CD4-positive, alpha-beta T cell treated with Interleukin-4 for 1 hour (primary cell): ENCODE measurements around the gene TM4SF1.
A peak's percentile ranks its signal among the peaks of the same experiment; 100 is the strongest.

Experiments
- DNase-seq, 2 donors: peaks; one replicate each; pipeline ENCODE4 v3.0.0-alpha.2; 2020 to 2022

TM4SF1 gene

DNA sequence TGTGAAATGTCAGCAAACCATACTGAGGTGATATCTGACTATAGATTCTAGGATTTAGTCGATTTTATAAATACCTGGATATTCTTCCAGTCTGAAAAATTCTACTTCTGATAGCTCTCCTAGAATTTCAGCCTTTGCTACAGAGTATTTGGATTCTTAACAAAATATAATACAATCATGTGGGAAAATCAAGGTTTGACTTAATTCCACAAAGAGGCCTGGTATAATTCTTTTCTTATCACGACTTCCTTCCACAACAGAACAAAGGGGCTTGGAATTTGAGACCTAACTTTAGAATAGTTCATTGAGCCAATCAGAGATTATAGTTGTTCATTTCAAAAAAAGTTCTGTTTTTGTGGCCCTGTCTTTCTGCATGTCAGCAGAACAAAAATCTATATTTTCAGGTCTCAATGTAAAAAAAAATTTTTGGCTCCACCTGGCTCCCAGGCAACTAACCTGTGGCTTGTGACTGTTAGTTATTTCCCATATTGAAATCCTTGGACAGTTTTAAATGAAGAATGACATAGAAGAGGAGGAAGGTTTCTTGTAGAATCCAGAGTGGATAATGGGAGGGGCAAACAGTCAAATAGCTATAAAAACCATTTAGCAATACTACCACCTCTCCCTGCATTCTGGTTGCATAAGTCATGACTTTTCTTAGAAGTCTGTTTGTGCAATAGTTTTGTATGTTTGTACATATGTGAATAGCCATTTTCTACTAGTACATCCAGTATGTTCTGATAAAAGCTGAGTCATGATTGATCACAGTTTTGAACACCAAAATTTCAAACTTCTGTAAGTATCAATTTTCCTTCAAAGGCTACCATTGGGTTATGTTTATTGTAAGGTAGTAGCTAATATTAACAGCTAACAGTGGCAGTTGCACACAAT is 4.0 kb downstream of the TM4SF1 start:
- DNase-seq = no peak

GRCh38 chr3:149371723-149372114 is 5.7 kb downstream of the TM4SF1 start:
- DNase-seq = no peak

DNA sequence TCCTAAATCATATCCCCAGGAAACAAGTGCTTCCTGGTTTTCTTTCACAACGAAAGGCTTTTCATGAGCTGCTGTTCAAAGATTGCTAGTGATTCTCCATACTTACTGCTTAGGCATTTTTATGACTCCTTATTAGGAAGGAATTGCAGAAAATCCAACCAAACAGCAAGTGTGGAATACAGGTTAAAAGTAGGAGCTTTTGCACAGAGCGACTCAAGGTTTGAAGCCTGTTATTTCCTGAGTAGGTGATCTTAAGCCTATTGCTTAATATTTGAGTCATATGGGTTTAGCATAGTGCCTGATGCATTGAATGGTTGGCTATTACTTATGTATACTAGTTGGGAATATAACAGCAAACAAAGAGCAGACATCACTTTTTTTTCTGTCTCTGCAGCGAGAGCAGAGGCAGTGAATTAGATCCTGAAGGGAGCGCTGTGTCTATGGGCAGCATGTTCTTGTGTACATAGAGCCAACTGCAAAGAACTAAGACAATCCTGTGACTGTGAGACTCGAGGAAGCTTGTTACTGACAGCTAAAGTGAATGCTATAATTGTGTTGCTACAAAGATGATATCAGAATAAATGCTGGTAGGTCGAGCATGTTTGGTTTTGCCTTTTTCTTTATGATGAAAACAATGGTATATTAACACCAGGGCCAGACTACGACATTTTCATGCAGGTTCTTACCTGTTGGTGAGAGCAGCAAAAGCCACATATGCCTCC is 6.3 kb downstream of the TM4SF1 start:
- DNase-seq = no peak

DNA sequence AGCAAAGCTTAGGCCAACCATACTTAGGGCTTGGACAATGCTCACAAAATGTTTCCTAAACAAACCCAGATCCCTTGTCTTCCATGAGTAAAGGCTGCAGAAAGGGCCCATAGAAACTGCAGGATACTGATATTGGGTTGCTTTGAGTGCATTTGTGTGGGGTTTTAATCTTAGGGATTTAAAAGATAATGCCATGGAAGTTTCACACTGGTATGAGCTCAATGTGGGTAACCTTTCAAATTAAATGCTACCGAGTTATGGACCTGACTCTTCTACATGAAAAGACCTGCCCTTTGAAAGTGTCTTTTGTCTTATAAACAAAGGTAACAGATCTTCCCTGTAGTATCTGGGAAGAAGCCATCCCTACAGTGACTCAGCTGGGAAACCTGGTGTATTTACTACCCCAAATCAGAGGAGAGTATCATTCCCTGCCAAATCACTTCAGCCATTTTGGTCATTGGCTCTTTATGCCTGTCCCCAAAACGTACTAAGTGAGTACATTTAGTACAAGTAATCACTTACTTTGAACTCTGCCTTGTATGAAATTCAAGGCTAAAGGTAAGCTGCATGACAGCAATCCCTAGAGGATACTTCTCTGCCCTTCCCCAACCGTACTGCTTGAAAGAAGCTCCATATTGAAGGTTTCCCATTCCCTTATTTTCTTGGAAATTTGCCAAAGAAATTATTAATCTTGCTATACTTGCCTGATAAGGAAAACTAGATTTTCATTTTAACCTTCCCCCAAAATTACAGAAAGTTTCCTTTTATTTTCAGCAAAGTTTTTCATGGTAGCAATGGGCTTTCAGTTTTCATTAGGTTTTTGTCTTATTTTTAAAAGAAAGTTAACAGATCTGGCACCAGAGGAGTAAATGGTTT is 7.2 kb downstream of the TM4SF1 start:
- no peak for DNase-seq

DNA sequence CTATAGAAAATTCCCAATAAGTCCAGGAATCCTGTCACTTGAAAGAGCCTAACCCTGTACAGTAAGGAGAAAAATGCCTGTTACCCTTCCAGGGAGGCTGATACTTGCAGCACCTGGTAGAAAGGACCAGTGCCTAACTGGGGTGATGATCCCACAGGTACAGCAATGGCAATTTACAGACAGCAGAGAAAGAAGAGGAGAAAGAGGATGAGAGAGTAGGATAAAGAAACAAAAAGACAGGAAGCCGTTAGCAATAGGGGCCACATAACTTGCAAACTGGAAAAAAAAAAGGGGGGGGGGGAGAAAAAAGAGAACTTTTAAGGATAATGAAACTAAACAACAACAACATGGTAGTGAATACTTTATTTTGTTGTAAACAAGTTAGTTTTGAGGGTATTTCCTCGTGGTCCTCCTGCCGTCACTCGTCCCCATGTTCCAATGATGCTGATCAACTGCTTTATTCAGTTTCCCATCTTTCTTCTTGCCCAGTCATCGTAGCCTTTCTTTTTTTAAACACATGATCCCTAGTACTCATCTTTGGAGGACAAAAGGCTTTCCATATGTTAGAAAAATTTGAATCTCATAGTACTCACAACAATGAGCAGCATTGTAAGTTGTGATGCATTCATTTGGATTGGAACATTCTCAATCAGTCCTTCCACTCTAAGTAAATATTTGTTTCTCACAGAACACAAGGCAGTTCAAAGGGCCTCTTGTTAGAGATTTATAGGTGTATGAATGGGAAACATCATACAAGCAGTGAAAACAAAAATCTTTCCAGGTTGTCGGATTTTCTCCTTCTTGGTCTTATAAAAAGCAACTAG is 8.6 kb downstream of the TM4SF1 start:
- no peak for DNase-seq

GRCh38 chr3:149368201-149368673 is 9.2 kb downstream of the TM4SF1 start:
- DNase-seq = no peak

DNA sequence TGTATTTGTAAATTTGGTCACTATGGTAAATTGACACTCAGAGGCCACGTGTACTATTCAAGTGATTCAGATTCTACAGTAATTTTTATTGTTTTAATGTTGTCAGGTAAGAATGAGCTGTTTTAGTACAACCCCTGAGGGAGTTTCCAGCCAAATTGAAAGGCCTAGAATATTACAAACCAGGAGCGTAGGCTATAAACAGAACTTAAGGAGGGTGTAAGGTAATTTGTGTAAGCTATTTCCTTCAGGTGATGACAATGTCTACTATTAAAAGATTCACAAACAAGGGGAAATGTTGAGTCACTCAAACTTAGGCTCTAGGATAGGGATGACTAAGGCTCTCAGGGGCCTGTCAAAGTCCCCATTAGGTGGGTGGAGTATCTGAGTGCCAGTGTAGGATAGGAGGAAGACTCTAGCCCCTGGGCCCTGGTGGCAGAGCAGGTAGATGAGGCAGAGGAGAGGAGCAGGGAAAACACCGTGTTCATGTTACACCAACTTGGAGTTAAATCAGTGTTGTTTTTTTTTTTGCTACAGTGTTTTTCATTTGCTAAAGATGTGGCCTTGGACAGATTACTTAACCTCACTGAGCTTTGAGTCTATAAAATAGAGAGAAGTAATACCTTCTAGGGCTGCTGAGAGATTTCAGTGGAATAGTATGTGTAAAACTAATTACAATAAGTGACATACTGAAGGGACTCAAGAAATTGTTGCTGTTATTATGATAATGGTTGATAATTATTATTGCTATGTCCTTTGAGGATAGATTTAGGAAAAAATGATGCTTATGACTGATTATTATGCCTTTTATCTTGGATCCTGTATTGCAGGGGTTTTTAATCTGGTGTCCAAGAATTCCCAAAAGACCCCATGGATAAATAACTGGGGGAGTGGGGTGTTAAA is 10.3 kb downstream of the TM4SF1 start:
- DNase-seq = no peak

DNA sequence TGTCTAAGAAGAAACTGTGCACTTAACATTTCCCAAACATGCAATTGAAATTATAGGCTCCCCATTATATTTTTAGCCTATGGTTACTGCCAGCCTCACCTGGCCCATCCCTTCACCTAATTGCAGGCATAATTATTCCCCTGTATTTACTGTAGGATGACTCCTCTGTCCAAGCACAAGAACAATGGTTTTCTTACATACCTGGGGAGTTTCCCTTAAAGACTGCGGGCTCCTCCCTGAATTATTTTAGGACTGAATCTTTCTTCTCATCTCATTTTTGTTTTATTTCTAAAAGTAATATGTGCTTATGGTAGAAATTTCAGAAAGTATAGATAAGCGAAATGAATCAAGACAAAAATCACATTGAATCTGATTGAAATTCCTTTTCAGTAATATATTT is 11.4 kb downstream of the TM4SF1 start:
- no peak for DNase-seq

DNA sequence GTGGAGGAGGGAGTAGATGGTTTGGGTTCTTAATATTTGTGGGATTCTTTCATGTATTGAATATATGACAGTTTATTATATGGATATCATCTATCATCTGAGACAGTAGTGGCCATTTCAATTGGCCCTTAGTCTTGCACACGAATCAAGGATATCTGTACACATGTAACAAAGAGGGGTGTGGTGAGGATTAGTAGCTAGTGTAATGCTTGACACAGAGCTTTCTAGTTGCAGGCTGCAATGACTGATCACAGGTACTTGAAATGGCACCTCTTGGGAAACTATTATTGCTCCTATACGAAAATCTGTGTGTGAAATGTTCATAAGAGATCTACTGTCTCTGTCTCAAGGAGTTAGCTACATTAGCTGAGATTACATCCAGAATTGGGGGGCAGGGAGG is 12.8 kb downstream of the TM4SF1 start:
- no peak for DNase-seq

- DNase-seq = no peak
Measured at GRCh38 chr3:149363053-149363452, 14.4 kb downstream of the TM4SF1 start.

GRCh38 chr3:149362366-149362765 is 15.1 kb downstream of the TM4SF1 start:
- DNase-seq = no peak

- DNase-seq = no peak
Measured at GRCh38 chr3:149356630-149357029, 20.8 kb downstream of the TM4SF1 start.

GRCh38 chr3:149356044-149356592 is 21.3 kb downstream of the TM4SF1 start:
- no peak for DNase-seq

DNA sequence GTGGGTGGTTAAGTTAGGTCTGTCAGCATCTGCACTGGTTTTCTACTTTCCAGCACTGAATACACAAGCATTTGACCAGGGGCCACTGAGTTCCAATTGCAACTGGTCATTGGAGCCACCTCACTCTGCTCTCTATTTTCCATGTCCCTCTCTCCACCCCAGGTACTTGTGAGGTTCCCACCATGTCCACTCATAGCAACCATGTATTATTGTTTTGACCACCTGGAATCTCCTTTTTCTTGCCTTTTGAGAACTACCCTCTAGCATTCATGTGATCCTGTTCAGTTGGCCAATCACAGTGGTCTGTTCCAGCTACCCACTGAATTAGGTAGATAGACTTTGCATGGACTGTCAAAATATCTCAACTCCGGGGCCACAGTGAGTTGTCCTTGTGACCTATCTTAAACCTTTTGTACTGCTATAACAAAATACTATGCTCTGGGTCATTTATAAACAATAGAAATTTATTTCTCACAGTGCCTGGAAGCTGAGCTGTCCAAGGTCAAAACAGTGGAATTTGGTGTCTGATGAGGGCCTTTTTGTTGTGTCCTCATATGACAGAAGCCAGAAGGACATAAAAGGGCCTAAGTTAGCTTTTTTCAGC is 23.8 kb downstream of the TM4SF1 start:
- DNase-seq = no peak

DNA sequence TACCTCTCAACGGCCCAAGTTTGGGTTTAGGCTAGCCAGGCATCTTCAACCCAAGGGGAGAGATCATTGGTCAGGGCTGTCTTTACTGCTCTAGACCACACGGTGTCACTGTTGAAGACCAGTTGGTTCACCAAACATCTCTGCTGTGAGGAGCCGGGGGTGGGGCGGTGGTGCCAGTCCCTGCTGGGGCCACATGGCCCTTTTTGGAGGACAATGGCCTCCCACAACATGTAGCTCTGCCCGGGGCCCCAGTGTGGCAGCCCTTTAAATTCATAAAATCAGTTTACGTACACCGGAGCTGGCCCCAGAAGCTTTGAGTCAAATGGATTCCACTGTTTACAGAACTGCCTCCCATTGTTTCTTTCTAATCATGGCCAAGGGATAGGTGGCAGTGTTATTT is 24.9 kb downstream of the TM4SF1 start:
- DNase-seq = peak; percentile 14 to 19

DNA sequence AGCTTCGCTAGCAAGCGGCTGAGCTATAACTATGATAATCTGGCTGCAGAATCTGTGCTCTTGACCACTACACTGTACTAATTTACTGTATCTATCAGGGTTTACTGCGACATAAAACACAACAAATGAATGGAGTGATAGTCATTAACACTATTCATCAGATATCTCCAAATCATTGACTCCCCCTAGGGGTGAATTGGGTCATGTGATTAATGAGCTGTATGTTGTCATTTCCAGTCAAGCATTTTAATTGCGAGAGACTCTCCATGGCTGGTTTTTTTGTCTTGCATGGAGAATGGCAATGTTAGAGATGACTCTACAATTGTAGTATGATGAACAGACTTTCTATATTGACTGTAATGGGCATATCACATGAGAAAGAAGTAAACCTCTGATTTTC is 33.5 kb downstream of the TM4SF1 start:
- peak in 1 of 2 donors; percentile 3 for DNase-seq

DNA sequence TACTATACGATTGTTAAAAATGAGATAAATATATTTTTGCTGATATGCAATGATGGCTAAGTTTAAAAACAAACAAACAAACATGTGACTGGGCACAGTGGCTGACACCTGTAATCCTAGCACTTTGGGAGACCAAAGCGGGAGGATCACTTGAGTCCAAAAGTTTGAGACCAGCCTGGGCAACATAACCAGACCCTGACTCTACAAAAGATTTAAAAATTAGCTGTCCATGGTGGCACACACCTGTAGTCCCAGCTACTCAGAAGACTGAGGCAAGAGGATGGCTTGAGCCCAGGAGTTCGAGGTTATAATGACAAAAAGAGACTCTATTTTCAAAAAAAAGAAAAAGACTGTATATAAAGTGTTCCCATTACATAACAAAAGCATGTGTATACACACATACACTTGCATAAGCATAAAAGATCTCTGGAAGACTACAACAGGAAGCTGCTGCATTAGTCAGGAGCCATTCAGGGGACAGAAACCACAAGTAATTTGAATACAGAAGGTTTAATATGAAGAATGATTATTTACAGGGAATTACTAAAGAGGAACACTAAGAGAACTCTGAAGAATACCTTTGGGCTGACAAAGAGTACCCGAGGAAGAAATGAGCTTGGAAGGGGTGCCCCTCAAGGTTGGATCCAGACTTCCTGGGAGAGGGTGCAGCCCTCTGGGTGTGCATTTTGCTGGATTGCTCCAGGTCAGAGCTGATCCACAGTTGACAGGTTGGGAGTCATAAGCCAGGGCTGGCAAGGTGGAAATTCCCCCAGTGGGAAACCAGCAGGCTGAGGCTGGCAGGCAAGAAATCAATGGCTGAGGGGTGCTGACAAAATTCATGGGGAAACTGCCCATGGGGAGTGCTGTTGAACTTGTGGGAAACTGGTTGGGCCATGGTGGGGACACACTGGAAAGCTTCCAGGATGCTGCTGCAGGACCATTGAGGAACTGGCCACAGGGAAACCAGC is 34.8 kb downstream of the TM4SF1 start:
- peak in 1 of 2 donors; percentile 15 for DNase-seq

DNA sequence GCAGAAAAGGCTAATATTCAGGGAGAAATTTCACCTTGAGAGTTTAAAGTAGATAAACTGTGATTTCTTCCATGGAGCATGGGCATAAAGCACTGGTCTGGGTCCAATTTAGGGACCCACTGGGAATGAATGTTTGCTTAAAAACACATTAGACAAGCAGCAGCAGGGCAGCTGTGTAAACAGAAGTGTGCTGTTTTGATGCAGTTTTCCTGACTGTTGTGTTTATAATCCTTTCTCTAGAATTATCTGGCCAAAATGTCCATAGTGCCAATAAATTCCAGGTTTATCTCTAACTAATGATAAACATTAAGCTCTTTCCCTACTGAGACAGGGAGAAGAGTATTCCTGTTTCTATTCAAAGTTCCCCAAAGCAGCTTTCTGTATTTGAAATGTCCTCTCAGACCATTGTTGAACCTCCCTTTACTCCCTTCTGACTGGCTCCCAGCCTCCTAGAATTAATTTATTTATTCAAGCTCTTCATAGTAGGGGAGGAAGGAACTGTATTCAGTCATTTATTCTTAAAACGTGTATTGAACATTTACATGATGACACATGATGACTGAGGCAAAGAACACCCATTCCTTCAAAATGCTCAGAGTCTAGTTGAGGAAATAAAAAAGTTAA is 37.0 kb downstream of the TM4SF1 start:
- no peak for DNase-seq

DNA sequence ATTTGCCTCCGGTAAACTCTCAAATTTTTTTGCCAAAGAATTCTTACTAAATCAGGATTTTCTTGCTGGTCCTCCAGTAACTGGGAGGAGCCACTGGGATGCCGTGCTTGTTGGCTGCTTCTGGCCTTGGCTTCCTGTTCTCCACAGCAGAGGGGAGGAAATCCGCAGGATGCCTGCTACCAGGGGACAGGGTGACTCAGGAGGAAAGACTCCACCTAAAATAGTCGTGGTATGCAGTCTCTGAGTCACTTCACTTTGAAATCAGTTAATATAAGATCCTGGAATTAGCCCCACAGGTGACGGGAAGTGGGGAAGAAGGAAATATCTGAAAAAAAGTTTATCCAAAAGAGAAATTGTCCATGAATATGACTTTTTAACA is 37.5 kb downstream of the TM4SF1 start:
- DNase-seq = peak in 1 of 2 donors; percentile 49
